Neural progenitor cell (in vitro differentiated cells): ENCODE data around the gene MAP7. TPM values are rescaled to one million over a fixed set of nuclear protein-coding genes. Genes with fewer than 3 reads are reported as not detected.

Source experiments
- DNase-seq: peaks from one replicate; pipeline ENCODE4 v3.0.0-alpha.2; 2016; ENCODE audit warnings: low spot score
- H2AFZ ChIP-seq: fragments of 200-600 bp; sonication (generic); replicated peaks from 2 replicates; pipeline ENCODE4 v1.6.1; 2016; ENCODE audit warnings: antibody characterized with exemption
- H3F3A ChIP-seq: fragments of 200-600 bp; sonication (generic); 2 replicates; pipeline ENCODE4 v1.6.1; 2016; ENCODE audit warnings: antibody characterized with exemption, low read depth
- H3K27ac ChIP-seq: fragments of 200-600 bp; sonication (generic); 2 replicates; pipeline ENCODE4 v1.5.1; 2016; ENCODE audit warnings: mild to moderate bottlenecking
- H3K27me3 ChIP-seq: fragments of 200-600 bp; sonication (generic); 2 replicates; pipeline ENCODE4 v1.6.1; 2016; ENCODE audit warnings: mild to moderate bottlenecking, moderate library complexity
- H3K36me3 ChIP-seq: fragments of 200-600 bp; sonication (generic); 2 replicates; pipeline ENCODE4 v1.5.1; 2016
- H3K4me1 ChIP-seq: fragments of 200-600 bp; sonication (generic); 2 replicates; pipeline ENCODE4 v1.6.1; 2016; ENCODE audit warnings: mixed run types
- H3K4me2 ChIP-seq: fragments of 200-600 bp; sonication (generic); 2 replicates; pipeline ENCODE4 v1.6.1; 2016
- H3K4me3 ChIP-seq: fragments of 200-600 bp; sonication (generic); 2 replicates; pipeline ENCODE4 v1.5.1; 2016
- H3K79me2 ChIP-seq: fragments of 200-600 bp; sonication (generic); 2 replicates; pipeline ENCODE4 v1.6.1; 2016; ENCODE audit warnings: low read depth
- H3K9ac ChIP-seq: fragments of 200-600 bp; sonication (generic); 2 replicates; pipeline ENCODE4 v1.6.1; 2016
- H3K9me3 ChIP-seq: fragments of 200-600 bp; sonication (generic); 2 replicates; pipeline ENCODE4 v1.5.1; 2016; ENCODE audit warnings: low read depth
- H4K20me1 ChIP-seq: fragments of 200-600 bp; sonication (generic); 2 replicates; pipeline ENCODE4 v1.6.1; 2016; ENCODE audit warnings: low read depth
- H3K27ac Mint-ChIP-seq: 3 replicates; pipeline ENCODE4 v1.8.0; 2021; ENCODE audit warnings: mixed read lengths
- H3K27me3 Mint-ChIP-seq: 2 replicates; pipeline ENCODE4 v1.8.0; 2022; ENCODE audit warnings: low read depth, mild to moderate bottlenecking, inconsistent platforms, moderate library complexity, mixed read lengths; ENCODE audit not compliant: insufficient read depth
- H3K36me3 Mint-ChIP-seq: 3 replicates; pipeline ENCODE4 v1.8.0; 2021; ENCODE audit warnings: mixed read lengths
- H3K4me1 Mint-ChIP-seq: 3 replicates; pipeline ENCODE4 v1.8.0; 2021; ENCODE audit warnings: mixed read lengths
- H3K4me3 Mint-ChIP-seq: 3 replicates; pipeline ENCODE4 v1.8.0; 2021; ENCODE audit warnings: mild to moderate bottlenecking, moderate library complexity, mixed read lengths
- H3K9me3 Mint-ChIP-seq: 3 replicates; pipeline ENCODE4 v1.8.0; 2020; ENCODE audit warnings: mixed read lengths
- EZH2 ChIP-seq: fragments of 200-600 bp; sonication (generic); IDR thresholded peaks from 2 replicates; pipeline ENCODE4 v1.6.1; 2017; ENCODE audit warnings: antibody characterized with exemption, mild to moderate bottlenecking, moderate library complexity
- EZH2phosphoT487 ChIP-seq: fragments of 200-600 bp; sonication (generic); IDR thresholded peaks from 2 replicates; pipeline ENCODE4 v1.6.1; 2017; ENCODE audit warnings: antibody characterized with exemption
- total RNA-seq: library from RNA; depleted of rRNA; stranded (reverse); fragments of >200 nt; gene quantifications from 2 replicates; pipeline ENCODE4 v1.2.3, GENCODE V29; 2015; ENCODE audit warnings: low replicate concordance
- TF ChIP-seq, protein P1 (sequence below): fragments of 200-600 bp; sonication (generic); IDR thresholded peaks from 2 replicates; pipeline ENCODE4 v1.5.1; 2017; ENCODE audit warnings: antibody characterized with exemption, mild to moderate bottlenecking

MAP7 gene
- total RNA-seq, 1 donor from 2014 or later: 9.0 TPM

DNA sequence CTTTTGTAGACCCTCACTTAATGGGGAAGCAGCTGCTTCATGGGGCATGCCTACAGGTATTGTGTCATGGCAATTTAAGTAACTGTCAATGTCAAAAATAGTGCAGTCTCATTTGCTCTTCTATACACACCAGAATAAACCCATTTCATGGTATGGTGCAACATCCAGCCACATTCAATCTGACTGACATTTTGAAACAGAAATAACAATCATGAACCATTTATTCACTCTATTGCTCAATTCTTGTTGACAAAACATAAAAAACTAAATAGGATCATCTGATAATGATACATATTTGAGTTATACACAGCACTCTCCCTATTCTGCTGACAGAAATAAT is 122.9 kb downstream of the MAP7 start:
- H3K9me3 Mint-ChIP-seq: no peaks in the 10 kb centered on the region
- DNase-seq: no peak
- Histone ChIP-seq H3K4me3 (no peak overlapping the region), H3K27ac (no peak overlapping the region), H4K20me1 (no peaks in the 10 kb centered on the region), H3K4me2 (no peak overlapping the region), H2AFZ (no peak overlapping the region), H3K36me3 (no peaks in the 10 kb centered on the region), H3K79me2 (no peaks in the 10 kb centered on the region), H3K9ac (no peak overlapping the region), H3K9me3 (no peaks in the 10 kb centered on the region), H3K27me3 (no peaks in the 10 kb centered on the region), H3F3A (no peaks in the 10 kb centered on the region), H3K4me1 (peaks cover 9% of the 10 kb centered on the region)
- H3K4me1 Mint-ChIP-seq: peaks cover 14% of the 10 kb centered on the region
- H3K4me3 Mint-ChIP-seq: no peak overlapping the region
- H3K36me3 Mint-ChIP-seq: no peaks in the 10 kb centered on the region
- H3K27ac Mint-ChIP-seq: no peak overlapping the region
- TF ChIP-seq, protein P1, sequence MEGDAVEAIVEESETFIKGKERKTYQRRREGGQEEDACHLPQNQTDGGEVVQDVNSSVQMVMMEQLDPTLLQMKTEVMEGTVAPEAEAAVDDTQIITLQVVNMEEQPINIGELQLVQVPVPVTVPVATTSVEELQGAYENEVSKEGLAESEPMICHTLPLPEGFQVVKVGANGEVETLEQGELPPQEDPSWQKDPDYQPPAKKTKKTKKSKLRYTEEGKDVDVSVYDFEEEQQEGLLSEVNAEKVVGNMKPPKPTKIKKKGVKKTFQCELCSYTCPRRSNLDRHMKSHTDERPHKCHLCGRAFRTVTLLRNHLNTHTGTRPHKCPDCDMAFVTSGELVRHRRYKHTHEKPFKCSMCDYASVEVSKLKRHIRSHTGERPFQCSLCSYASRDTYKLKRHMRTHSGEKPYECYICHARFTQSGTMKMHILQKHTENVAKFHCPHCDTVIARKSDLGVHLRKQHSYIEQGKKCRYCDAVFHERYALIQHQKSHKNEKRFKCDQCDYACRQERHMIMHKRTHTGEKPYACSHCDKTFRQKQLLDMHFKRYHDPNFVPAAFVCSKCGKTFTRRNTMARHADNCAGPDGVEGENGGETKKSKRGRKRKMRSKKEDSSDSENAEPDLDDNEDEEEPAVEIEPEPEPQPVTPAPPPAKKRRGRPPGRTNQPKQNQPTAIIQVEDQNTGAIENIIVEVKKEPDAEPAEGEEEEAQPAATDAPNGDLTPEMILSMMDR: no peak
- TF ChIP-seq EZH2: no peak
- no peak for TF ChIP-seq EZH2phosphoT487
- H3K27me3 Mint-ChIP-seq: no peaks in the 10 kb centered on the region

DNA sequence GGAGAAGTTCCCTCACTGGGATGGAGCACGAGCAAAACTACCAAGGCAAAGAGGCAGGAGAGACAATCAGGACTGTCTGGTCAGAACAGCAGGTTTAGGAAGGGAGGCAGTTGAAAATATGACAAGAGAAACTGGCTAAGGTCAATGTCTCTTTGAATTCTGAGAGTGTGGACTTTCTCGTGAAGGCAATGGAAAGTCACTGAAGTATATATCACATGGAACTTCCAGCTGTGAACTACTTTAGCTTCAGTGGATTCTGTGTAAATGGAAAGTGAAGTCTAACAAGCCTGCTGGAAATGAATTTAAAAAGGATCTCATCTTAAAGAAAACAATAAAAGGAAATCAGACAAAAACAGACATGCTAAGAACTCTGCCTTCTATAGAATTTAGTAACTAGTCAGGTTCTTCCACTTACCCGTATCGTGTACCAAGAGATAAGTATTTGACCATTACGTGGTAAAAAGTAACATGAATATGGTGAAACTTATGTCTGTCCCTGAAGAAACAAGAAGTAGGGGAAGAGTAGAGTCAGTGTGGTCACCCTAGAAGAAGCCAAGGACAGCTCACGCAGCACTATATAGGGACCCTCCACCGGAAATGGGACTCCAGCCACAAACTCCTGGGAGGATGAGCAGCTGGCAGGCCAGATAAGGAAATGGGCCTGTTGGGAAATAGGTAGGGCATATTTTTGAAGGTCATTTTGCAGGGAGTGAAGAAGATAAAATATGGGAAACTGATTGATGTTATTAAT is 123.4 kb downstream of the MAP7 start:
- Histone ChIP-seq H3K4me1 (peaks cover 9% of the 10 kb centered on the region), H3K4me2 (no peak overlapping the region), H3F3A (no peaks in the 10 kb centered on the region), H3K79me2 (no peaks in the 10 kb centered on the region), H3K27ac (no peak overlapping the region), H3K36me3 (no peaks in the 10 kb centered on the region), H3K27me3 (no peaks in the 10 kb centered on the region), H3K9ac (no peak overlapping the region), H3K4me3 (no peak overlapping the region), H4K20me1 (no peaks in the 10 kb centered on the region), H2AFZ (no peak overlapping the region), H3K9me3 (no peaks in the 10 kb centered on the region)
- no peaks in the 10 kb centered on the region for H3K9me3 Mint-ChIP-seq
- H3K4me3 Mint-ChIP-seq: no peak overlapping the region
- no peaks in the 10 kb centered on the region for H3K27me3 Mint-ChIP-seq
- peaks cover 14% of the 10 kb centered on the region for H3K4me1 Mint-ChIP-seq
- TF ChIP-seq EZH2phosphoT487: no peak
- TF ChIP-seq, protein P1: no peak
- no peak for TF ChIP-seq EZH2
- no peaks in the 10 kb centered on the region for H3K36me3 Mint-ChIP-seq
- H3K27ac Mint-ChIP-seq: no peak overlapping the region
- DNase-seq: no peak

DNA sequence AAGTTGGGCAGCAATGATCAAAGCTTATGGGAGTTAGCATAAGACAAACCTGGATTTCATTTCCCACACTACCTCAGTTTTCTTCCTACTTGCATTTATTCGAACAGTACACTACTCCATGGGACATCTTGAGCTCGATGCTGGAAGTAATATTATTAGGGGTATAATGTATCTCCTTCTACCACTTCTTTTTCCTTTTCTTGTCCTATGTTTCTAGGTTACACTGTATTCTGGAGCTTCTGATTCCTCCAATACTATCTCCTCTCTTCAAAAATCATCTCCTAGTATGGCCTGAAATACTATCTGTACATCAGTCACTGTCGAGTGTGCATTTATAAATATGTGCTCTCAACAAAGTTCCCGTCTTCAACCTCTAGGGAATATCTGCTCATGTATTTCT is 124.4 kb downstream of the MAP7 start:
- Histone ChIP-seq H3F3A (no peaks in the 10 kb centered on the region), H3K9ac (no peak overlapping the region), H2AFZ (no peak overlapping the region), H3K4me1 (peaks cover 9% of the 10 kb centered on the region), H3K36me3 (no peaks in the 10 kb centered on the region), H4K20me1 (no peaks in the 10 kb centered on the region), H3K4me3 (no peak overlapping the region), H3K4me2 (no peak overlapping the region), H3K79me2 (no peaks in the 10 kb centered on the region), H3K27ac (no peak overlapping the region), H3K27me3 (no peaks in the 10 kb centered on the region), H3K9me3 (no peaks in the 10 kb centered on the region)
- Mint-ChIP-seq H3K4me3 (no peak overlapping the region), H3K4me1 (peaks cover 14% of the 10 kb centered on the region), H3K36me3 (no peaks in the 10 kb centered on the region), H3K27me3 (no peaks in the 10 kb centered on the region), H3K9me3 (no peaks in the 10 kb centered on the region), H3K27ac (no peak overlapping the region)
- no peak for TF ChIP-seq EZH2
- TF ChIP-seq, protein P1: no peak
- TF ChIP-seq EZH2phosphoT487: no peak
- DNase-seq: no peak
